Measurements from ENCODE around the gene NDUFB7.
A peak's percentile ranks its signal among the peaks of the same experiment; 100 is the strongest.
"Not testable (repeated sequence)": the region's sequence is repeated elsewhere in the genome, so short reads cannot be mapped to it uniquely, and the experiment has no call there.

The NDUFB7 gene

DNA sequence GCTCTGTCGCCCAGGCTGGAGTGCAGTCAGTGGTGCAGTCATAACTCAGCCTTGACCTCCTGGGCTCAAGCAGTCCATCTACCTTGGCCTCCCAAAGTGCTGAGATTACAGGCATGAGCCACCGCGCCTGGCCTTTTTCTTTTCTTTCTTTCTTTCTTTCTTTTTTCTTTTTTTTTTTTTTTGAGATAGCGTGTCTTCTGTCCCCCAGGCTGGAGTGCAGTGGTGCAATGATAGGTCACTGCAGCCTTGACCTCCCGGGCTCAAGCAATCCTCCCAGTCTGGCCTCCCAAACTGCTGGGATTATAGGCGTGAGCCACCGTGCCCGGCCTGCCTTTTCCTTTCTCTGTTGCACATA is 19.9 kb downstream of the NDUFB7 start:
- DNase-seq: not testable (repeated sequence)

DNA sequence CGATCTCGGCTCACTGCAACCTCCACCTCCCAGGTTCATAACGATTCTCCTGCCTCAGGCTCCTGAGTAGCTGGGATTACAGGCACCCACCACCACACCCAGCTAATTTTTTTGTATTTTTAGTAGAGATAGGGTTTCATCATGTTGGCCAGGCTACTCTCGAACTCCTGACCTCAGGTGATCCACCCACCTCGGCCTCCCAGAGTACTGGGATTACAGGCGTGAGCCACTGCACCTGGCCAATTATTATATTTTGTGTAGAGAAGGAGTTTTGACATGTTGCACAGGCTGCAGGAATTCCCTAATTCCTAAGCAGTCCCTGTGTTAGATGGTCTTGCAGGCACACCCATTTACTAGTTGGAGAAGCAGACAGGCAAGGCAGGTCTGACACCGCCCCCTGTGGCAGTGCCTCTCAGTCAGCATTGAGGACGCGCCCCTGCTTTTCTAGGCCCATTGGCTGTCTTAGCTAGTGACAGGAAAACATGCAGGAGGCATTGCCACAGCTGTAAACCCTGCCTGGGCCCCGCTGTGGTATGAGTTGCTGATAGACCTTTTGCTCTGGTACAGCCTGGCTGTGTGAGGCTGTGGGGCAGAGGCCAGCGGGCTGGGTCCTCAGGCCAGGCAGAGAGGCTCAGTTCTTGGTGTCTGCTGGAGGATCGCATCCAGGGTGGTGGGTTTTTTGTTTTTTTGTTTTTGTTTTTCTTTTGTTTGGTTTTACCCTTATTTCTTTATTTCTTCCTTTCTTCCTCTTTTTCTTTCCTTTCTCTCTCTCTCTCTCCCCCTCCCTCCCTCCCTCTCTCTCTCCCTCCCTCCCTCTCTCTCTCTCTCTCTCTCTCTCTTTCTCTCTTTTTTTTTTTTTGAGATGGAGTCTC is 20.5 kb downstream of the NDUFB7 start:
- not testable (repeated sequence) for DNase-seq

DNA sequence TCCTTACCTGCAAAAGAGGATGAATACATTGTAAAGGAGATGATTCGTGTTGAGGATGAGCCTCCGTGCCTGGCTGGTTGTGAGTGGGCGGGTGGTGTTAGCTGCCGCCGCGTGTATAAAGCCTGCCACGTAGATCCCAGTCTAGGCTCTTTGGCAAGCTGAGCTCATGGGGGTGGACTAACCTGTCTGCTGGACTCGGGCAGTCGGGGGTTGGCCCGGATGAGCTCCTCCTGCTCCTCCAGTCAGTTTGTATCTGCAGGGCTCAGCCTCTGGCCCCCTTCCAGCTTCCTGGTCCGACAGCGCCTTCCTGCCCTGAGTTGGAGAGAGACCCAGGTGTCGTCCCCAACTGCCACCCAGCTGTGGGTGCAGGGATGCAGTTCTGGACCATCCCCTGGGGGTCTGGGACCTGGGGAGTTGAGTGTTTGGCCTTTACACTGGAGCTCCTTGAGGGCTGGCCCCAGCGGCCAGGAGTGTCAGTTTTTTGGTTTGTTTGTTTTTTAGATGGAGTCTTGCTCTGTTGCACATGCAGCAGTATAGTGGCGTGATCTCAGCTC is 21.6 kb downstream of the NDUFB7 start:
- peak; percentile 93 for DNase-seq

DNA sequence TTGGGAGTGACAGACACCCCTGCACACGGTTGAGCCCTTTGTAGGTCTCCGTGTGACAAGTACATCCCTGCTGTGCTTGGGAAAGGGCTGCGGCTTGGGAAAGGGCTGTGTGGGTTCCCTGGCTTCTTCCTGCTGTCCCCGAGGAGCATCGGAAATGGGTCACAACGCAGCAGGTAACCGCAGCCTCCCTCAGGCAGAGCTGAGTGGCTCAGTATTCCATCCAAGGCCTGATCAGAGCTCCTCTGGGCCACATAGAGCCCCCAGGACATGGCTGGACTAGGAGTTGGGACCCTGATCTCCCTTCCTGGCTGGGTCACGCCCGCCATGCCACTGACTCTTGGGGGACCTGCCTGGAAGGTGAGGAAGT is 26.2 kb downstream of the NDUFB7 start:
- DNase-seq: no peak

DNA sequence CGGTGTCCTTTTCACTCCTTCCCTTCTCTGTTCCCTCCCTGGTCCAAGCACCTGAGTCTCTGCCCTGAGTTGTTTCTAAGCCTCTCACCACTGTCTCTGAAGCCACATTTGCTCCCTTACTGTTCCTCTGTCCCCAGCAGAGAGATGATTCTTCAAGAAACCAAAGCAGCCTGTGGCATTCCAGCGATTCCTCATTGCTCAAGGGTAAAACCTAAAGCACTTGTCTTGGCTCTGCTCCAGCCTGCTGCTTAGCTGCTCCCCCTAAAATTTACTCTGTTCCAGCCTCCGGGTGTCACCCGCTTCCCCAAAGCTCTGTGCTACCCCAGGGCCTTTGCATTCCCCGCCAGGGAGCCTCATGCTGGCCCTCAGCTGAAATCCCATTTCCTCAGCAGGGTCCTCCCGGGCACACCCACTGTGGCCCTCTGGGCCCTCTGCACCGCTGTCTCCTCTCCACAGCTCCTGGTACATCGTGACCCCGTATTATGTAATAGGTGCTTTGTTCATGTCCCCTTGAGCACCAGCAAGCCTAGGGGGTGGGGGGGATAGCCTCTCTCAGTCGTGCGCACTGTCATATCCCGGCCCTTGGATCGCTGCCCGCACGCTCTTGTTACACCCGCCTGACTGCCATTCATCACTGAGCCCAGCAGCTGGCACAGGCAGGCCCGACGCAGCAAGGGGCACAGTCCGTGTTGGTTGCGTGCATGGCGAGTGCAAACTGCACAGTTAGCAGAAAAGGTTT is 26.7 kb downstream of the NDUFB7 start:
- DNase-seq: peak; percentile 94

DNA sequence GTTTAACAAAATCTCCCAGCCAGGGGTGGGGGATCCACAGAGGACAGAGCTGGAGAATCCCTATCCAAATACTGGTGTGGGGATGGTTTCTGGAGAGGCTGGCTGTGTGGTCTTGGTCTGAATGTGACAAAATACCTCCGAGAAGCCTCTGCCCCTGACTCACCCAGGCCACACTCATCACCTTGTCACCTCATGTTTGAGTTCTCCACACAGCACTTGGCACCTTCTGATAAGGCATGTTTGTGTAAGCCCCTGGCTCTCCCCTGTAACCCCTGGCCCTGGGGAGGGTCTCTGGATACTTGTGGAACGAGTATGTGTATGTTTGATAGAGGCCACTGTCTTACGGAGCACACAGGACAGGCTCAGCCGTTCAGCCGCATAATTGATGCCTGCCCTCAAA is 27.8 kb downstream of the NDUFB7 start:
- no peak for DNase-seq

DNA sequence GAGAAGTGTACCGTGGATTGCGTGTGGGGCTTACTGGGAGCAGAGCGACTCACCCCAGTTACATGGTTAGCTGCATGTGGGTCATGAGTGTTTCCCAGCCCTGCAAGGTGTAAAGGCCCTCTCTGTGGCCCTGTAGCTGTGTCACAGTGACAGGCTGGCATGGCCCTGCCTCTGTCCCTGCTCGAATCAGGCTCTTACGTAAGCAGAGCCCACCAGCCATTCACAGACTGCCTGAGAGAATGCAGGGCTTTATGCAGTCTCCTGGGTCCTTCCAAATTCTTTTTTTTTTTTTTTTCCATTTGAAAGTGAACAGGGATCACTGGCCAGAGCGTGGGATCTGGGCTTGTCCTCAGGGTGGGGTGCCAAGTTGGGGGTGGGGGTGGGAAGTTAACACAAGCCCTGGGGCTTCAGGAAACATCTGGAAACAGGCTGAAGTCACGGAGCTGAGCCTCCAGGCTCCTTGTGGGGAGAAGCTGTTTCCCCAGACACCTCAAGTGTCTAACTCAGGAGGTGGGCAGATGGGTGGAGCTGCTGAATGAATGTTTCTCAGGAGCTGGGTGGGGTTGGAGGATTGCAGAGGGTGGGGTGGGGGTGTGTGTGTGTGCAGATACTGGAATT is 29.0 kb downstream of the NDUFB7 start:
- DNase-seq: no peak

DNA sequence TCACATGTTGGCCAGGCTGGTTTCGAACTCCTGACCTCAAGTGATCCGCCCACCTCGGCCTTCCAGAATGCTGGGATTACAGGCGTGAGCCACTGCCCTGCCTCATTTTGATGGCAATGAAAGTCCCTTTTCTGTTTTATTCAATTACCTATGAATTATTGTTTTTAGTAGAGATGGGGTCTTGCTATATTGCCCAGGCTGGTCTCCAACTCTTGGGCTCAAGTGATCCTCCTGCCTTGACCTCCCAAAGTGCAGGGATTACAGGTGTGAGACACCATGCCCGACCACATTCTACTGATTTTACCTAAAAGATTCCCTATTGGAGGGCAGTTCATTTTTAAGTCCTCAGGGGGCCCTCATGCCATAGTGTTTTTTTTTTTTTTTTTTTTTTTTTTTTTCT is 29.9 kb downstream of the NDUFB7 start:
- DNase-seq: not testable (repeated sequence)

DNA sequence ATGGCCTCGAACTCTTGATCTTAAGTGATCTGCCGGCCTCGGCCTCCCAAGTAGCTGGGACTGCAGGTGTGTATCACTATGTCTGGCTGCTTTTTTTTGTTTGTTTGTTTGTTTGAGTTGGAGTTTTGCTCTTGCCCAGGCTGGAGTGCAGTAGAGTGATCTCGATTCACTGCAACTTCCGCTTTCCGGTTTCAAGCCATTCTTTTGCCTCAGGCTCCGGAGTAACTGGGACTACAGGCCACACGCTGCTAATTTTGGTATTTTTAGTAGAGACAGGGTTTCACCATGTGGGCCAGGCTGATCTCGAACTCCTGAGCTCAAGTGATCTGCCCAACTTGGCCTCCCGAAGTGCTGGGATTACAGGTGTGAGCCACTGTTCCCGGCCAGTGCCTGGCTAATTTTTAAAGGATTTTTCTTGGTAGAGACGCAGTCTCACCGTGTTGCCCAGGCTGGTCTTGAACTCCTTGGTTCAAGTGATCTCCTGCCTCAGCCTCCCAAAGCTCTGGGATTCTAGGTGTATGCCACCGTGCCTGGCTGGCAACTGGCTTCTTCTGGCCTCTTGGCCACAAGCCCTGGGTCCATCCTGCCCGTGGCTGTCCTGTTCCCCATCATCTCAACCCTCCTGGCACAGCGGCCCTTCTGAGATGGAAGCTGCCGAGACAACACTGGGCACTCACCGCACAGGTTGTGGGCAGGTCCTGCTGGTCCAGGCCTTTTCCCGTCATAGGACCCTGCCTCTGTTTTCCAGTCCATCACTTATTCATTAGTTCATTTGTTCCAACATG is 30.9 kb downstream of the NDUFB7 start:
- no peak for DNase-seq

DNA sequence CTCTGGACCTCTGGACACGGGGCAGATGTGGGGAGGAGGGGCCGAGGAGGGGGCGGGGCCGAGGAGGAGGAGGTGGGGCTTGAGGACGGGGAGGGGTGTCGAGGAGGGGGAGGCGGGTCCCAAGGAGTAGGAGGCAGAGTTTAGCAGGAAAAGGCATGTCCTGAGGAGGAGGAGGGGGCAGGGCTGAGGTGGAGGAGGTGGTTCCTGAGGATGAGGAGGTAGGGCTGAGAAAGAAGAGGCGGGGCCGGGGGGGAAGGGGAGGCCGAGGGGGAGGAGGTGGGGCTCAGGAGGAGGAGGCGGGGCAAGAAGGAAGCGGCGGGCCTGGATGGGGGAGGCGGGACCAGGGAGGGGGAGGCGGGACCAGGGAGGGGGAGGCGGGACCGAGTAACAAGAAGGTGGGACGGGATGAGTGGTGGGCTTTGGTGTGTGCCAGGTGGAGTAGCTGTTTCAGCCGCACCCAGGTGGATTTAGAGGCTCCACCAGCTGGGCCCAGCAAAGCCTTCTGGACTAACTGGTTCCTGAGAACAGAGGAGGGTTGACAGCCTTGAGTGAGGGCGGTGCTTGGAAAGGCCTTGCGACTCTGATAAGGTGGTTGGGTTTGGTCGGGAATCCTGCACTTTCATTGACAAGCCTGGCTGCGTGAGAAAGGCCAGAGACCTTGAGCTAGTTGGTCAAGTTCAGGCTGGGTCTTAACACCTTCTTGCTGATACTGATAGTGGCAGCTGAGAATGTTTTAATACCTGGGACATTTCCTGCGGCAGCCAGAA is 34.8 kb downstream of the NDUFB7 start:
- DNase-seq: peak; percentile 69

DNA sequence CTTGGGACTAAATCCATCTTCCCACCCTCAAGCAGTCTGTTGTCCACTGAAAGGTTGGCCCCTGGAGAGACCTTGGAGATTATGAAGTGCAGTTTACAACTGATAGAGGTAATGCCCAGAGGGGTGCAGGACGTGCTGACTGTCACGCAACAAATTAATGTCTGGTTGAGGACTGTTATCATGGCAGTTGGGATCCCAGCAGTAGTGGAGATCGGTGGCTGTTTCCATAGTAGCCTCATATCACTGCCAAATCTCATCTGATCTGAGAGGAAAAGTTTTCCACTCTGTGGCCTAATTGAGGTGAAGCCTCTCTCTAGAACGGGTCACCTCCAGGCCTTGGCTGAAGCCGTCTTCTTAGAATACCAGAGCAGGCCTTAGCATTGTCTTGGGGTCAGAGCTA is 38.4 kb downstream of the NDUFB7 start:
- DNase-seq: no peak

DNA sequence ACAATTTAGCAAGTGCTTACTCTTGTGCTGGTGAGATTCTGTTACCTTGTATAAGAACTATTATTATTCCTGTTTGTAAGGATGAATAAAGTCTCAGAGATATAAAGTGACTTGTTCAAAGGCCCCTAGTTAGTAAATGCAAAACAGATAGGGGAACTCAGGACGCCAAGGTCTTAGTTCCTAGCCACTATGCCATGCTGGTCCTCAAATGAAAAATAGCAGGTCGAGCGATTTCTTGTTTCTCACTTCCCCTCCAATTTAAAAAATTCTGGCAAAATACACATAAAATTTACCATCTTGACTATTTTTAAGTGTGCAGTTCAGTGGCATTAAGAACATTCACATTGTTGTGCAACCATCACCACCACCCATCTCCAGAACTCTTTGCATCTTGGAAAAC is 41.4 kb downstream of the NDUFB7 start:
- no peak for DNase-seq

DNA sequence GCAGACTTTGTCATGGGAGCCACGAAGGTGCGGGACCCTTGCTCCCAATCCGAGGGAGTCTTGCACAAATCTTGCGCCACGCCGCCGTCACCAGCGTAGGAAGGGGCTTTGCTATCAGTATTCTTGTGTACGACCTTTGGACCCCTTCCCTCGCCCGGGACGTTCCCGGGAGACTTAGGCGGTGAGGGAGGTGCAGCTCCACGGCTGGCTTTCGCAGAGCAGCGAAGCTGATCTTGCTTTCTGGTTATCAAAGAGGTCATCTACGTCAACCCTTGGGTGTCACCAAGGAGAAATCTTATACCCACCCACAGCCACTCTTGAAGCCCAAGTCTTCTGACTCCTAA is 41.9 kb downstream of the NDUFB7 start:
- DNase-seq: no peak

DNA sequence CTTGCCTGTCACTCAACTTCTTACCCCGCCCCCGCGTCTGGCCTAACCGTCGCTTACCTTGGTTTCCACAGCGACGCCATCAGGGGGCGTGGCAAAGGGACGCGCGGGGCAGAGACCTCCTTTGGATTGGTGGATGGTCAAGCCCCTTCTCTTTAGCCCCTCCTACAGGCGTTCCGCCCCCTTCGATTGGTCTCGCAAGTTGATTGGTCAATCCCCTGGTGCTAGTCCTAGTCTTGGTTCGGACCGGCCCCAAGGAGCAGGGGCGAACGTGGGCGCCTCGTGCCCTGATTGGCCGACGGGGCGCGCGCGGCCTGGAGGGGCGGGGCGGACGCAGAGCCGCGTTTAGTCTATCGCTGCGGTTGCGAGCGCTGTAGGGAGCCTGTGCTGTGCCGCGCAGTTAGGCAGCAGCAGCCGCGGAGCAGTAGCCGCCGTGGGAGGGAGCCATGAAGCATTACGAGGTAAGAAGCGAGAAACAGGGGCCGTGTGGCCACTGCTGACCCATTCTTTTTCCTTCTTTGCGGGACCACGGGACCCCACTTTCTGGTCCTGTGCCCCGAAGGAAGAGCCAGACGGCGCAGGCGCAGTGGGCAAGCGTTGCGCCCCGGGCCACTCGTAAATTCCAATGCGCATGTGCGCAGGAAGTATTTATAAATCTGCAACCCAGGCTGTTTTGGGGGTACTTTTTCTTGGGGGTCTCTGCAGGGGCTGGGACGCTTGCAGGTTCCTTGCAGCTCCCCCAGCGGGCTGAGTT is 42.4 kb downstream of the NDUFB7 start, which contains the start of gene TECR:
TECR (plus strand) TSS at position 341 of the 751 bp plus-strand sequence; CDS start at position 444, 103 bp downstream.
- DNase-seq: peak; percentile 99

DNA sequence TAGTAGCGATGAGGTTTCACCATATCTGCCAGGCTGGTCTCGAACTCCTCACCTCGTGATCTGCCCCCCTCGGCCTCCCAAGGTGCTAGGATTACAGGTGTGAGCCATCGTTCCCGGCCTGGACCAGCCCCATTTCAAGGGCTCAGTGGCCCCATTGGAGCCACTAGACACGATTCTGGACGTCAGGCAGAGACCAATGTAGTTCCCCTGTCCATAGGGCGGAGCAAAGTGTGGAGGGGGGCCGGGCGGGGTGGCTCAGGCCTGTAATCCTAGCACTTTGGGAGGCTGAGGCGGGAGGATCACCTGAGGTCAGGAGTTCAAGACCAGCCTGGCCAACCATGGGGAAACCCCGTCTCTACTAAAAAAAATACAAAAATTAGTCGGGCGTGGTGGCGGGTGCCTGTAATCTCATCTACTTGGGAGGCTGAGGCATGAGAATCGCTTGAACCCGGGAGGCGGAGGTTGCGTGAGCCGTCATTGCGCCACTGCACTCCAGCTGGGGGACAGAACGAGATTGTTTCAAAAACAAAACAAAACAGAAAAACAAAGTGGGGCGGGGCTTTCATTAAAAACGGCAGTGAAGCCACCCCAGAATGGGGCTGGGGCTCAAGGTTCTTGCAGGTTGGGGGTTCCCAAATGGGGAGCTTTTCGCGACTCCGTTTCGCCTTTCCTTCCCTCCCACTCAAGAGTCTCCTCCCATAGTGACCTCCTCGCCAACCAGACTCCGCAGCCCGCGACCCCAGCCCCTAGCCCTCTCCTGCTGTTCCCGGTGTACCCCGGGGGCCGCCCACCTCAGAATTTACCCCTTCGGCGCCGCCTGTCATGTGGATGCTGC is 43.2 kb downstream of the NDUFB7 start:
- no peak for DNase-seq

DNA sequence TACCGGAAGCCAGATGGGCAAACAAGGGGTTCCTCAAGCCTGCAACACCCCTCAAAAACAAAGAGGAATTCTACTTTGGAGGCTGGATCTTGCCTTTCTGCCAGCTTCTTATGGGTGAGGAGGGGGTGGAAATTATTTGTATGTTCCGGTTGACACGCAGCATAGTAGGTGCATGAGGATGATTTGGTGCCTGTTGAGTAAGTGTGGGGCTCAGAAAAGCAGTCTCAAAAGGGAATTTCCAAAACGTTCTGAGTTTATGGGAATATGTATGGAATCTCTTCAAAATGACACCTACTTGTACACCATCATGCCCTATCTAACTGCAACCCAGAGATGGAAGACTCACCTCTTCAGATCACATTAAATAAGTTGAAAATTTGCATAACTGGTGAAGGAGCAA is 45.4 kb downstream of the NDUFB7 start:
- DNase-seq: no peak

DNA sequence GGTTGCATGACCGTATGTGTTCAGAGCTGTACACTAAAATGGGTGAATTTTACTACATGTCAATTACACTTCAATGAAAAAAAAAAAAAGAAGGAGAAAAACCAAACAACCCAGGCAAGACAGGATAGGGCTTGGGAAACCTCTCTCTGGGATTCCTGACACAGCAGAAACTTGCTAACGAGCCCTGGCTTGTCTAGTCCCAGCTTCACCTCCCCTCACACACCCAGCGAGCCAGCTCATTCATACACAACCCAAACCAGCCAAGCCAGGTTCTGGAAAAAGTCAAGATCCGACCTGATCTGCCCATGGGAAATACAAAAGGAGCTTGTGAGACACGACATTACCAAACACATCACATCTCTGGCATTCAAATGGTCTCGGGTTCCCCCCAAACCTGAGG is 46.1 kb downstream of the NDUFB7 start:
- no peak for DNase-seq

DNA sequence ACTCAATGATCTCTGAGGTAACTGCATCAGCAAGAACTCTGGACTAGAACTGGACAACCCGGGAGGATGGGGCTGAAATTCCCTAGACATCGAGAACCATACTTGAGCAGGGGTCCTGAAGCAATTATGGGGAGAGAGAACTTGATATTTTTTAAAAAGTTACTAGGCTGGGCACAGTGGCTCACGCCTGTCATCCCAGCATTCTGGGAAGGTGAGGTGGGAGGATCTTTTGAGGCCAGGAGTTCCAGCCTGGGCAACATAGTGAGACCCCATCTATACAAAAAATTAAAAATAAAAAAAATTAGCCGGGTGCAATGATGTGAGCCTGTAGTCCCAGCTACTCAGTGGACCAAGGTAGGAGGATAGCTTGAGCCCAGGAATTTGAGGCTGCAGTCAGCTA is 51.3 kb downstream of the NDUFB7 start:
- DNase-seq: no peak

DNA sequence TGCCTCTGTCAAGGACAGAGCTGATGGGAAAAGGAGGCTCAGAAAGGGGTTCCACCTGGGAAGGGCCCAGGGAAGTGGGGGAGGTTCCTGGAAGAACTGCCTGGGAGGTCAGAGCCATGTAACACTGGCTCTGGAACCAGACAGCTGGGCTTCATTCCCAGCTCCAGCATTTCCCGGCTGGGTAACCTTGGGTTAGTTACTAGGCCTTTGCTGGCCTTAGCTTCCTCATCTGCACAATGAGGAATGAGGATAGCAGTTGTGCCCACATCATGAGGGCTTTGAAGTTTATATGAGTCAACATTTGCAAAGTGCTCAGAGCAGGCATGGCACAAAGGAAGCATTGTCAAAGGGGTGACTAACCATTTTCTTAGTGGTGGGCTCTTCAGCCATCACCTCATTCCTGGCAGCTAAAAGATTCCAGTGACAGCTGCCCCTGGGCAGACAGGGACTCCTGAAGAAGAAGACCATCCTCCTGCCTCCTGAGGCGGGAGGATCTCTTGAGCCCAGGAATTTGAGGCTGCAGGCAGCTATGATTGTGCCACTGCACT is 51.9 kb downstream of the NDUFB7 start:
- no peak for DNase-seq

DNA sequence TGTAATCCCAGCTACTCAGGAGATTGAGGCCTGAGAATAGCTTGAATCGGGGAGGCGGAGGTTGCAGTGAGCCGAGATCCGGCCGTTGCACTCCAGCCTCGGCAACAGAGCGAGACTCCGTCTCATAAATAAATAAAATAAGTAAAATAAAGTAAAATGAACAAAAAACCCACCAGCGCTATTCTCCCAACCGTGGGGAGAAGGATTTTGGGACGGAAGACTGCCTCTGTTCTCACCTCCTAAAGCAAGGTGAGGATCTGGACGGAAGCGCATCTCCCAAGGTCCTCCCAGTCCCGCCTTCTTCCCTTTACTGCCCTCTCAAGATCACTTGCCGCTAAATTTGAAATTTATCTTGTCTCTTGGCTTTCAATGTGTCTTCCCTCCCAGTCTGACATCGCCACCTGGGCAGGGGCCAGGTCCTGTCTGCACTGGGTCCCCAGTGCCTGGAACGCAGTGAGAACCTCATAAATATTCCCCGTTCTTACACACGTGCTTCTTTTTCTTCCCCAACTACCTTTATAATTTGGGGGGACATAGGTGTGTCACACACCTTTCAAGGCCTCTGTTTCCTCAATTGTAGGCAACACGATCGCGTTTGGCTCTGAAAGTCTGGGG is 52.5 kb downstream of the NDUFB7 start:
- no peak for DNase-seq

All from NCI-H2029 (cell line).